ENCODE measurements around the gene BRD7. TPM values are rescaled to one million over a fixed set of nuclear protein-coding genes. Genes with fewer than 3 reads are reported as not detected.

BRD7 gene
- total RNA-seq, 2 experiments from 2014 or later = 76.2 to 93.4 TPM

- peaks cover 92% of the 10 kb centered on the region for H3K4me1 Mint-ChIP-seq (ENCODE audit: low read depth)
- H3K36me3 Mint-ChIP-seq (ENCODE audit: low read depth) = peaks cover 34% of the 10 kb centered on the region
- no peaks in the 10 kb centered on the region for H3K27me3 Mint-ChIP-seq
- peak; percentile 12 for ATAC-seq
- DNase-seq = no peak
- POLR2A ChIA-PET = interaction anchor here (3.6 to 19.3 kb wide), 2 partner anchors 9 to 31 kb away, joined by 18 to 215 read pairs; partner anchors contain the start of gene ADCY7
- H3K27ac Mint-ChIP-seq = peak overlapping the region; percentile 91
- H3K4me3 Mint-ChIP-seq = no peak overlapping the region
- intact Hi-C loops (cut with micrococcal nuclease) = loop anchor here (5.0 kb wide), 2 partner anchors 35 to 60 kb away; no protein-coding TSS in a partner anchor
- no peak for TF ChIP-seq CTCF (IDR thresholded peaks at IDR 0.05)
- H3K9me3 Mint-ChIP-seq = peaks cover 10% of the 10 kb centered on the region
- CTCF ChIA-PET = interaction anchor here (0.8 to 4.2 kb wide), 3 partner anchors 10 to 78 kb away, joined by 3 to 24 read pairs (median 4); no protein-coding TSS in a partner anchor
Observed at GRCh38 chr16:50276801-50277555, 91.8 kb downstream of the BRD7 start.

- TF ChIP-seq CTCF (IDR thresholded peaks at IDR 0.05) = no peak
- DNase-seq (no peak), ATAC-seq (no peak)
- intact Hi-C loops (cut with micrococcal nuclease) = loop anchor here (5.0 kb wide), 2 partner anchors 36 to 61 kb away; no protein-coding TSS in a partner anchor
- Mint-ChIP-seq H3K4me1 (ENCODE audit: low read depth) (peaks cover 93% of the 10 kb centered on the region), H3K9me3 (peaks cover 10% of the 10 kb centered on the region), H3K27ac (peak overlapping the region; percentile 100), H3K4me3 (no peak overlapping the region), H3K36me3 (ENCODE audit: low read depth) (peaks cover 34% of the 10 kb centered on the region), H3K27me3 (no peaks in the 10 kb centered on the region)
- CTCF ChIA-PET = interaction anchor here (0.9 to 4.2 kb wide), 3 partner anchors 16 to 81 kb away, joined by 3 to 25 read pairs (median 24); no protein-coding TSS in a partner anchor
- POLR2A ChIA-PET = interaction anchor here (1.8 to 19.3 kb wide), 2 partner anchors 8 to 62 kb away, joined by 6 to 215 read pairs; partner anchors contain the start of gene ADCY7
Observed at GRCh38 chr16:50276326-50276640, 92.5 kb downstream of the BRD7 start.

- ATAC-seq (no peak), DNase-seq (no peak)
- peaks cover 94% of the 10 kb centered on the region for H3K4me1 Mint-ChIP-seq (ENCODE audit: low read depth)
- H3K27me3 Mint-ChIP-seq = no peaks in the 10 kb centered on the region
- intact Hi-C loops (cut with micrococcal nuclease) = loop anchor here (5.0 kb wide), 2 partner anchors 37 to 62 kb away; no protein-coding TSS in a partner anchor
- H3K4me3 Mint-ChIP-seq = peak overlapping the region; percentile 93
- ChIA-PET CTCF (interaction anchor here (0.8 to 4.2 kb wide), 17 partner anchors 8 to 531 kb away, joined by 3 to 25 read pairs (median 3); partner anchors contain the start of genes ADCY7 and CNEP1R1), POLR2A (interaction anchor here (0.9 to 19.3 kb wide), 8 partner anchors 6 to 124 kb away, joined by 3 to 215 read pairs (median 6); partner anchors contain the start of gene ADCY7)
- peaks cover 37% of the 10 kb centered on the region for H3K36me3 Mint-ChIP-seq (ENCODE audit: low read depth)
- no peak for TF ChIP-seq CTCF (IDR thresholded peaks at IDR 0.05)
- peak overlapping the region; percentile 100 for H3K27ac Mint-ChIP-seq
- H3K9me3 Mint-ChIP-seq = peaks cover 10% of the 10 kb centered on the region
Observed at GRCh38 chr16:50275428-50276325, 93.1 kb downstream of the BRD7 start.

- no peaks in the 10 kb centered on the region for H3K27me3 Mint-ChIP-seq
- H3K27ac Mint-ChIP-seq = peak overlapping the region; percentile 100
- peaks cover 94% of the 10 kb centered on the region for H3K4me1 Mint-ChIP-seq (ENCODE audit: low read depth)
- H3K4me3 Mint-ChIP-seq = peak overlapping the region; percentile 93
- DNase-seq (no peak), ATAC-seq (no peak)
- intact Hi-C loops (cut with micrococcal nuclease) = loop anchor here (5.0 kb wide), 2 partner anchors 37 to 62 kb away; no protein-coding TSS in a partner anchor
- POLR2A ChIA-PET = interaction anchor here (0.7 to 19.3 kb wide), 12 partner anchors 6 to 391 kb away, joined by 3 to 215 read pairs (median 4); partner anchors contain the start of gene ADCY7
- CTCF ChIA-PET = interaction anchor here (0.8 to 4.2 kb wide), 16 partner anchors 9 to 531 kb away, joined by 3 to 25 read pairs (median 4); partner anchors contain the start of genes ADCY7 and CNEP1R1
- TF ChIP-seq CTCF (IDR thresholded peaks at IDR 0.05) = no peak
- peaks cover 10% of the 10 kb centered on the region for H3K9me3 Mint-ChIP-seq
- H3K36me3 Mint-ChIP-seq (ENCODE audit: low read depth) = peaks cover 33% of the 10 kb centered on the region
Observed at GRCh38 chr16:50275098-50275415, 93.7 kb downstream of the BRD7 start.
